HEK293 (cell line): ENCODE measurements around the gene ZFR.

Experiments
- ZNF792 ChIP-seq: fragments of 450-650 bp; formaldehyde crosslinking; IDR thresholded peaks from 2 replicates; pipeline ENCODE4 v1.5.1; 2016; ENCODE audit warnings: missing biosample characterization, missing genetic modification characterization
- TF ChIP-seq, protein P1 (sequence below): fragments of 450-650 bp; formaldehyde crosslinking; conservative IDR thresholded peaks from 2 replicates; pipeline ENCODE4 v1.5.1; 2016; ENCODE audit warnings: low read depth, missing biosample characterization, missing genetic modification characterization

DNA sequence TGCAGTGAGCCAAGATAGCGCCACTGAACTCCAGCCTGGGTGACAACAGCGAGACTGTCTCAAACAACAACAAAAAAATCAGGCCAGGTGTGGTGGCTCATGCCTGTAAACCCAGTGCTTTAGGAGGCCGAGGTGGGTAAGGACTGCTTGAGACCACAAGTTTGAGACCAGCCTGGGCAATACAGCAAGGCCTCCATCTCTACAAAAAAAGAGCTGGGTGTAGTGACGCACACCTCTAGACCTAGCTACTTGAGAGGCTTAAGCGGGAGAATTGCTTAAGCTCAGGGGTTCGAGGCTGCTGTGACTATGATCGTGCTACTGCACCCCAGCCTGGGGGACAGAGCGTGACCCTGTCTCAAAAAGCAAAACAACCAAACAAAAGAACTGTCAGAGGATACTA lies 91.9 kb downstream of the ZFR start:
- TF ChIP-seq, protein P1, sequence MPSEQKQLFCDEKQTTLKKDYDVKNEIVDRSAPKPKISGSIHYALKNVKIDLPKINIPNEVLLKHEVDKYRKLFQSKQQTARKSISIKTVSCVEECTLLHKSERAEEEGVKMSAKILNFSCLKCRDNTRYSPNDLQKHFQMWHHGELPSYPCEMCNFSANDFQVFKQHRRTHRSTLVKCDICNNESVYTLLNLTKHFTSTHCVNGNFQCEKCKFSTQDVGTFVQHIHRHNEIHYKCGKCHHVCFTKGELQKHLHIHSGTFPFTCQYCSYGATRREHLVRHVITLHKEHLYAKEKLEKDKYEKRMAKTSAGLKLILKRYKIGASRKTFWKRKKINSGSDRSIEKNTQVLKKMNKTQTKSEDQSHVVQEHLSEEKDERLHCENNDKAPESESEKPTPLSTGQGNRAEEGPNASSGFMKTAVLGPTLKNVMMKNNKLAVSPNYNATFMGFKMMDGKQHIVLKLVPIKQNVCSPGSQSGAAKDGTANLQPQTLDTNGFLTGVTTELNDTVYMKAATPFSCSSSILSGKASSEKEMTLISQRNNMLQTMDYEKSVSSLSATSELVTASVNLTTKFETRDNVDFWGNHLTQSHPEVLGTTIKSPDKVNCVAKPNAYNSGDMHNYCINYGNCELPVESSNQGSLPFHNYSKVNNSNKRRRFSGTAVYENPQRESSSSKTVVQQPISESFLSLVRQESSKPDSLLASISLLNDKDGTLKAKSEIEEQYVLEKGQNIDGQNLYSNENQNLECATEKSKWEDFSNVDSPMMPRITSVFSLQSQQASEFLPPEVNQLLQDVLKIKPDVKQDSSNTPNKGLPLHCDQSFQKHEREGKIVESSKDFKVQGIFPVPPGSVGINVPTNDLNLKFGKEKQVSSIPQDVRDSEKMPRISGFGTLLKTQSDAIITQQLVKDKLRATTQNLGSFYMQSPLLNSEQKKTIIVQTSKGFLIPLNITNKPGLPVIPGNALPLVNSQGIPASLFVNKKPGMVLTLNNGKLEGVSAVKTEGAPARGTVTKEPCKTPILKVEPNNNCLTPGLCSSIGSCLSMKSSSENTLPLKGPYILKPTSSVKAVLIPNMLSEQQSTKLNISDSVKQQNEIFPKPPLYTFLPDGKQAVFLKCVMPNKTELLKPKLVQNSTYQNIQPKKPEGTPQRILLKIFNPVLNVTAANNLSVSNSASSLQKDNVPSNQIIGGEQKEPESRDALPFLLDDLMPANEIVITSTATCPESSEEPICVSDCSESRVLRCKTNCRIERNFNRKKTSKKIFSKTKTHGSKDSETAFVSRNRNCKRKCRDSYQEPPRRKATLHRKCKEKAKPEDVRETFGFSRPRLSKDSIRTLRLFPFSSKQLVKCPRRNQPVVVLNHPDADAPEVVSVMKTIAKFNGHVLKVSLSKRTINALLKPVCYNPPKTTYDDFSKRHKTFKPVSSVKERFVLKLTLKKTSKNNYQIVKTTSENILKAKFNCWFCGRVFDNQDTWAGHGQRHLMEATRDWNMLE (tag by site-specific recombination): no peak
- no peak for TF ChIP-seq ZNF792 (tag by site-specific recombination)
